K562 (cell line): ENCODE data around the gene CMSS1. TPM values are rescaled to one million over a fixed set of nuclear protein-coding genes. Genes with fewer than 3 reads are reported as not detected.

Source experiments
- ATAC-seq: fragments of 200-7000 bp; cut with Tn5 transposase; 3 replicates; pipeline ENCODE4 v1.9.1; 2020; ENCODE audit warnings: moderate library complexity
- BruUV-seq: library from RNA; stranded (reverse); fragments of 400-500 nt; replicated peaks from 2 replicates; lab custom pipeline; 2021; lab: Mats Ljungman, UMichigan
- CTCF ChIA-PET: fragments of 300-600 bp; formaldehyde crosslinking; extraction: SDS; loops from one replicate; lab custom pipeline; 2021; ENCODE audit warnings: low intra/inter-chr PET ratio; lab: Yijun Ruan, JAX
- POLR2A ChIA-PET: fragments of 300-600, 350-650 bp; sonication (Branson Sonifier 250); formaldehyde crosslinking; extraction: SDS; loops from one replicate; lab custom pipeline; 2021; ENCODE audit warnings: antibody characterized with exemption, inconsistent platforms; lab: Yijun Ruan, JAX
- DNase-seq, 4 experiments: peaks; one replicate each; pipeline versions ENCODE4 v3.0.0 to v3.0.0-alpha.2; 2011 to 2018; ENCODE audit warnings: low spot score in 3 of 4, mixed read lengths in 3 of 4; ENCODE audit errors: extremely low read depth in 1 of 4
- FAIRE-seq: peaks from 2 replicates; lab custom pipeline; 2011; peaks lifted over from hg19 to GRCh38; lab: Jason Lieb, UNC
- H2AFZ ChIP-seq: 2 replicates; pipeline ENCODE4 v1.6.0; 2011; ENCODE audit warnings: low read depth, low read length, control low read depth, inconsistent platforms
- H3K27ac ChIP-seq: fragments of 200-600 bp; 3 replicates; pipeline ENCODE4 v1.8.0; 2011; ENCODE audit warnings: low read depth, mild to moderate bottlenecking, control low read depth, inconsistent platforms, low read length, moderate library complexity, mixed read lengths; ENCODE audit errors: extremely low read depth
- H3K27me3 ChIP-seq, 2 experiments: fragments of 300-600 bp in 1 of 2; 2 replicates in 1 of 2; 3 replicates in 1 of 2; pipeline versions ENCODE4 v1.6.0 to v1.8.0; 2011; ENCODE audit warnings: inconsistent platforms in 2 of 2, low read length in 2 of 2, mild to moderate bottlenecking in 1 of 2, mixed read lengths in 1 of 2, moderate library complexity in 1 of 2; ENCODE audit not compliant: control insufficient read depth in 2 of 2, insufficient read depth in 2 of 2
- H3K36me3 ChIP-seq: fragments of 300-600 bp; 3 replicates; pipeline ENCODE4 v1.8.0; 2011; ENCODE audit warnings: mild to moderate bottlenecking, low read length, inconsistent platforms; ENCODE audit not compliant: control insufficient read depth, insufficient read depth
- H3K4me1 ChIP-seq, 2 experiments: fragments of 200-600 bp in 1 of 2; replicated peaks in 1 of 2; 2 replicates in 1 of 2; 3 replicates in 1 of 2; pipeline versions ENCODE4 v1.5.1 to v1.8.0; 2011; ENCODE audit warnings: inconsistent platforms in 2 of 2, low read length in 2 of 2, mild to moderate bottlenecking in 1 of 2, mixed read lengths in 1 of 2, moderate library complexity in 1 of 2; ENCODE audit not compliant: control insufficient read depth in 2 of 2, insufficient read depth in 2 of 2
- H3K4me2 ChIP-seq: 2 replicates; pipeline ENCODE4 v1.6.1; 2011; ENCODE audit warnings: low read length, control low read depth, inconsistent platforms, mixed read lengths; ENCODE audit not compliant: insufficient read depth
- H3K4me3 ChIP-seq: fragments of 200-600 bp; sonication (generic), shearing (Covaris generic); 2 replicates; pipeline ENCODE4 v1.5.1; 2016; ENCODE audit warnings: control low read depth, inconsistent platforms
- H3K79me2 ChIP-seq: fragments of 200-600 bp; 3 replicates; pipeline ENCODE4 v1.8.0; 2011; ENCODE audit warnings: low read length, inconsistent platforms; ENCODE audit not compliant: control insufficient read depth, insufficient read depth
- H3K9ac ChIP-seq, 2 experiments: 2 replicates each; pipeline versions ENCODE4 v1.6.0 to v1.6.1; 2011; ENCODE audit warnings: low read depth in 2 of 2, low read length in 2 of 2, control low read depth in 1 of 2, inconsistent platforms in 1 of 2, mild to moderate bottlenecking in 1 of 2, mixed read lengths in 1 of 2; ENCODE audit not compliant: insufficient read depth in 1 of 2
- H3K9me1 ChIP-seq: one replicate; pipeline ENCODE4 v1.6.0; 2011; ENCODE audit warnings: inconsistent platforms, mild to moderate bottlenecking, low read length, moderate library complexity; ENCODE audit not compliant: control insufficient read depth, insufficient read depth
- H3K9me3 ChIP-seq: replicated peaks from 2 replicates; pipeline ENCODE4 v1.5.1; 2011; ENCODE audit warnings: low read depth, low read length, inconsistent platforms; ENCODE audit not compliant: control insufficient read depth, insufficient read depth
- H4K20me1 ChIP-seq: replicated peaks from 2 replicates; pipeline ENCODE4 v1.6.1; 2011; ENCODE audit warnings: low read length, inconsistent platforms, mixed read lengths; ENCODE audit not compliant: control insufficient read depth, insufficient read depth
- ATF1 ChIP-seq, 2 experiments: fragments of 450-650 bp in 1 of 2; IDR thresholded peaks; 2 replicates each; pipeline ENCODE4 v1.6.1; 2016; ENCODE audit warnings: missing compliant biosample characterization in 1 of 2, missing genetic modification characterization in 1 of 2
- CBFA2T2 ChIP-seq: fragments of 450-650 bp; conservative IDR thresholded peaks from 2 replicates; pipeline ENCODE4 v1.6.1; 2017; ENCODE audit warnings: mild to moderate bottlenecking
- FOXA1 ChIP-seq: fragments of 450-650 bp; IDR thresholded peaks from 2 replicates; pipeline ENCODE4 v1.6.1; 2016; ENCODE audit warnings: mild to moderate bottlenecking, borderline replicate concordance
- MIER1 ChIP-seq: fragments of 450-650 bp; IDR thresholded peaks from 2 replicates; pipeline ENCODE4 v1.6.1; 2016; ENCODE audit warnings: antibody characterized with exemption, mild to moderate bottlenecking, low read depth
- POLR2G ChIP-seq: fragments of 200-400 bp; formaldehyde crosslinking; IDR thresholded peaks from 2 replicates; pipeline ENCODE4 v1.6.1; 2017; ENCODE audit warnings: low read depth, mild to moderate bottlenecking, antibody characterized with exemption, low read length, moderate library complexity
- TARDBP ChIP-seq: fragments of 450-650 bp; IDR thresholded peaks from 2 replicates; pipeline ENCODE4 v1.6.1; 2016
- TBL1XR1 ChIP-seq, 2 experiments: IDR thresholded peaks; 2 replicates each; pipeline ENCODE4 v1.6.1; 2012; ENCODE audit warnings: improper control_type of control experiment in 2 of 2, low read length in 2 of 2, mild to moderate bottlenecking in 1 of 2
- TCF7L2 ChIP-seq: fragments of 150-350 bp; IDR thresholded peaks from 2 replicates; pipeline ENCODE4 v1.6.1; 2016; ENCODE audit warnings: low read depth, mild to moderate bottlenecking, low read length, moderate library complexity
- THRAP3 ChIP-seq: fragments of 450-650 bp; IDR thresholded peaks from 2 replicates; pipeline ENCODE4 v1.6.1; 2016; ENCODE audit warnings: mild to moderate bottlenecking, inconsistent platforms, borderline replicate concordance
- ZC3H8 ChIP-seq: fragments of 450-650 bp; IDR thresholded peaks from 2 replicates; pipeline ENCODE4 v1.6.1; 2017
- ZKSCAN3 ChIP-seq: fragments of 250-450 bp; sonication (Bioruptor Pico); IDR thresholded peaks from 2 replicates; pipeline ENCODE4 v1.4.0; 2020
- ZNF175 ChIP-seq: fragments of 200-800 bp; sonication (Bioruptor generic); IDR thresholded peaks from 2 replicates; pipeline ENCODE4 v1.6.1; 2016; ENCODE audit warnings: low read depth, mild to moderate bottlenecking, missing genetic modification characterization, missing compliant biosample characterization
- whole genome bisulfite sequencing: fragments of 100-300 bp; shearing (Covaris generic); methylation state at CpG from one replicate; pipeline ENCODE4 v1.1.6; 2016; ENCODE audit warnings: low coverage, mixed read lengths; ENCODE audit not compliant: insufficient coverage; ENCODE audit errors: missing lambda C conversion rate; 5-methylcytosine and 5-hydroxymethylcytosine counted together
- in situ Hi-C: fragments of 300-500 bp; cut with MboI; formaldehyde crosslinking; loops from 4 replicates; pipeline ENCODE4 v1.15.0; 2018; ENCODE audit warnings: inconsistent platforms, mixed read lengths
- intact Hi-C: fragments of 100-400 bp; cut with micrococcal nuclease; formaldehyde crosslinking; loops from 2 replicates; pipeline ENCODE4 v1.14.2; 2022
- polyA plus RNA-seq, 8 experiments: library from polyadenylated mRNA; depleted of rRNA in 4 of 8; stranded (reverse) in 5 of 8; unstranded in 3 of 8; fragments of >200 nt; fragmentation: Nextera tagmentation in 2 of 8; fragmentation: Illumina TruSeq in 1 of 8; extraction: Ambion mirVana in 2 of 8; extraction: Trizol in 1 of 8; gene quantifications; 2 replicates each; pipeline versions ENCODE4 v1.2.1 to v1.2.3, GENCODE V29; 2011 to 2014; ENCODE audit warnings: inconsistent platforms in 1 of 8, missing spikeins in 1 of 8
- total RNA-seq, 7 experiments: library from RNA; depleted of rRNA in 6 of 7; stranded (reverse); fragments of >200 nt in 6 of 7; fragmentation: Illumina TruSeq in 2 of 7; extraction: Trizol in 2 of 7; gene quantifications; 2 replicates each; pipeline versions ENCODE4 v1.2.1 to v1.2.3, GENCODE V29; 2011 to 2021; ENCODE audit warnings: low replicate concordance in 1 of 7
- TF ChIP-seq, protein P1 (sequence below): fragments of 250-450 bp; sonication (Bioruptor Pico); IDR thresholded peaks from 2 replicates; pipeline ENCODE4 v1.5.0; 2021; ENCODE audit warnings: mild to moderate bottlenecking, moderate library complexity

The CMSS1 gene
- total and polyA plus RNA-seq, 9 of the 15 experiments (the other 6 are each of a cell fraction or from before 2014, with no cell fraction given): 46.9 to 109 (median 72.3) TPM

DNA sequence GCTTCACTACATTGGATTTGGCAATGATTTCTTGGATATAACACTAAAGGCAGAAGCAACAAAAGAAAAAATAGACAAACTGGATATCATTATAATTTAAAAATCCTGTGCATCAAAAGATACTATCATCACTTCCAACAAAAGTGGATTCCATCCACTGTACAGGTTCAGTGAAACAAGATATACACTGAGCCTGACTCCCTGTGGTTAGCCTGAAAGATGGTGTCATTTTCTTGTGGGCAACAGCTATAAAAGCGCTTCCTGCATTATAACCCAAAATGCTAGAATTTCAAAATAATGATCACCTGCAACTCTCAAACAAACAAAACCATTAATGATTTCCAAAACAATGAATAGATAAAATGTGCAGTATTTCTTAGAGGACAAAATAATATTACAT is 403.5 kb downstream of the CMSS1 start:
- WGBS: 86% methylated on average over 1 of the region's 1 CpG
- Histone ChIP-seq H3K27ac (no peak overlapping the region), H3K4me2 (no peak overlapping the region), H3K4me3 (no peak overlapping the region), H3K36me3 (no peaks in the 10 kb centered on the region), H3K9me3 (0 out of 2 replicates have a peak, but pooled peaks cover 1% of the 10 kb centered on the region), H4K20me1 (no peaks in the 10 kb centered on the region), H3K9me1 (no peaks in the 10 kb centered on the region), H3K79me2 (no peaks in the 10 kb centered on the region), H2AFZ (no peak overlapping the region), H3K27me3 (no peaks in the 10 kb centered on the region), H3K9ac (no peak overlapping the region), H3K4me1 (peaks cover 0 to 4% of the 10 kb centered on the region in 2 experiments; a peak in 2 of 5 replicates)
- CTCF ChIA-PET: no interaction called here
- DNase-seq (no peak), ATAC-seq (no peak), FAIRE-seq (no peak)
- intact Hi-C loops: no loop called here
- BruUV-seq: no TSS peak
- TF ChIP-seq POLR2G (no peak), TARDBP (no peak), ZKSCAN3 (CRISPR knock-in tag) (no peak), ATF1 (CRISPR knock-in tag; IDR thresholded peaks at IDR 0.05) (no peak), ATF1 (tag; IDR thresholded peaks at IDR 0.05) (no peak), ZNF175 (CRISPR knock-in tag) (no peak), ZC3H8 (no peak), MIER1 (no peak)
- POLR2A ChIA-PET: no interaction called here
- in situ Hi-C loops: no loop called here

DNA sequence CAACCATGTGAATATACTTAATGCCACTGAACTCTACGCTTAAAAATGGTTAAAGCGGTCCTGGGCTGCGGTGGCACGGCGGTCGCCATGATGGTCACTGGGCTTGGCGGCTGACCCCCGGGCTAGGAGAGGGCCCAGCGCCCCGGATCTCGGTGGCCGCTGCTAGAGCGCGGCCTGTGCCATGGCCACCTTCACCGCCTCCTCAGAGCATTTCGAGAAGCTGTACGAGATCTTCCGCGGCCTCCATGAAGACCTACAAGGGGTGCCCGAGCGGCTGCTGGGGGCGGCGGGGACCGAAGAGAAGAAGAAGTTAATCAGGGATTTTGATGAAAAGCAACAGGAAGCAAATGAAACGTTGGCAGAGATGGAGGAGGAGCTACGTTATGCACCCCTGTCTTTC is 407.5 kb downstream of the CMSS1 start:
- POLR2A ChIA-PET: interaction anchor here (0.6 kb wide), 1 partner anchor 31 kb away, joined by 3 read pairs; no protein-coding TSS in a partner anchor
- no peak for ATAC-seq
- Histone ChIP-seq H3K4me1 (peaks cover 4 to 11% of the 10 kb centered on the region in 2 experiments; a peak in 3 of 5 replicates), H4K20me1 (no peaks in the 10 kb centered on the region), H3K9me3 (0 out of 2 replicates have a peak, but pooled peaks cover 1% of the 10 kb centered on the region), H3K9me1 (no peaks in the 10 kb centered on the region), H3K27ac (no peak overlapping the region), H3K4me2 (no peak overlapping the region), H3K4me3 (no peak overlapping the region), H3K9ac (no peak overlapping the region), H3K79me2 (no peaks in the 10 kb centered on the region), H2AFZ (no peak overlapping the region), H3K27me3 (no peaks in the 10 kb centered on the region), H3K36me3 (no peaks in the 10 kb centered on the region)
- no peak for DNase-seq
- no TSS peak for BruUV-seq
- CTCF ChIA-PET: no interaction called here
- intact Hi-C loops (no loop called here), in situ Hi-C loops (no loop called here)
- TF ChIP-seq CBFA2T2 (no peak), TBL1XR1 (IDR thresholded peaks at IDR 0.05; ENCODE audit: low read length in 2 of 2) (no peak), THRAP3 (no peak), TCF7L2 (no peak), FOXA1 (no peak)
- TF ChIP-seq, protein P1, sequence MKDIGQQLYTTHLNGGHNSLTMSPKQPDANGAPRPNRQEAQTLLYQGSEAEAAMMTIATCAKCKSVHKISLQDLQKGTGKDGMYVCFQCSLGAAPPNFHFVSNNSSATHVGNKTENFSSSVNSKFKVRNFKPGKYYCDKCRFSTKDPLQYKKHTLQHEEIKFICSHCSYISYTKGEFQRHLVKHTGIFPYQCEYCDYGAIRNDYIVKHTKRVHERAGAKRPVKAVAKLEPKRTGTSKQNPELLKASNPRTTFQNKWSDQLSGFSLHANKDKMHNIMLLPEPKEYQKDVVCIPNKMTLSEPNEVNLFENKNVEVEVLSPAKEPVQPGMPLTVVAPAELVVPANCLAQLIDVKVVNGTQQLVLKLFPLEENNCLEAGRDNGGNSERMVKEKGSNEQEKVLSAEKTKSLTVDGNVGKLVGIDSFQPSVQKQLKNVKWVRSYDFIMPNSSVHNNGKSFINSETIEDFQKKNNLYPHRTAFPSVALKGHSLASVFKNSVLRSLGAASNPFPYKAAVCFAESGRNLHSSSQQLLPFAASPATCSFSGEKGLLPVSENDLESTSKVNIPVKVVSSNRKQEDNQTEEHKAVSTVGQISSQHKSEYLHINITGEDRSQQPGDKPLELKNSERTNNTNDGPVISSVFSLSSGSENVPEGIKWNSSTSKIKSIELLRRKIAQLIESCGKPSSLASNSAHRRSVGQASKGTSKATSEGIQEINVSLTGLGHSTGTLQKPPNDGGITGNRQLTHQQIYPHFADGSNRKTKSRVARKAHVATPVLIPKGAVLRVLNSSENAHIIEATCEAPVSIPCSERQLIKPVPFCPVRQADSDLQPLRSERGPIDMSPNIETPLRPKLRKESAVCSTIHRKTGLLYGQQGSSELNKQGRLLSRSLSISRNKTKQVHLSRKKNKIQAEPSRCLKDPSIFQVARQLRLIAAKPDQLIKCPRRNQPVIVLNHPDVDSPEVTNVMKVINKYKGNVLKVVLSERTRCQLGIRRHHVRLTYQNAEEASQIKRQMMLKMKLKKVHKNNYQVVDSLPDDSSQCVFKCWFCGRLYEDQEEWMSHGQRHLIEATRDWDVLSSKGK (CRISPR knock-in tag): no peak
- FAIRE-seq: no peak
- 68% methylated on average over 5 of the region's 26 CpGs for WGBS
